Neuronal stem cell (in vitro differentiated cells): ENCODE data around the gene POU5F1.

ENCODE experiments used
- DNase-seq: peaks from one replicate; pipeline ENCODE4 v3.0.0-alpha.2; 2013; ENCODE audit warnings: low spot score
- H2AFZ ChIP-seq: one replicate; pipeline ENCODE4 v1.6.1; 2013; ENCODE audit warnings: mild to moderate bottlenecking, low read length, inconsistent platforms
- H2AK5ac ChIP-seq: 2 replicates; pipeline ENCODE4 v1.6.1; 2013; ENCODE audit warnings: low read depth, mild to moderate bottlenecking, inconsistent platforms, low read length, moderate library complexity, mixed read lengths
- H2BK120ac ChIP-seq: 2 replicates; pipeline ENCODE4 v1.6.1; 2013; ENCODE audit warnings: low read depth, mild to moderate bottlenecking, inconsistent platforms, low read length, moderate library complexity, mixed read lengths
- H2BK12ac ChIP-seq: one replicate; pipeline ENCODE4 v1.6.1; 2013; ENCODE audit warnings: low read length, inconsistent platforms
- H2BK15ac ChIP-seq: 2 replicates; pipeline ENCODE4 v1.6.1; 2013; ENCODE audit warnings: mild to moderate bottlenecking, low read length, inconsistent platforms, mixed read lengths
- H2BK5ac ChIP-seq: one replicate; pipeline ENCODE4 v1.6.1; 2013; ENCODE audit warnings: inconsistent platforms, mild to moderate bottlenecking, low read length, moderate library complexity
- H3K14ac ChIP-seq: one replicate; pipeline ENCODE4 v1.6.1; 2013; ENCODE audit warnings: low read length, inconsistent platforms
- H3K18ac ChIP-seq: 2 replicates; pipeline ENCODE4 v1.6.1; 2013; ENCODE audit warnings: low read length, inconsistent platforms
- H3K23ac ChIP-seq: 2 replicates; pipeline ENCODE4 v1.6.1; 2013; ENCODE audit warnings: low read depth, mild to moderate bottlenecking, mixed read lengths, low read length, inconsistent platforms; ENCODE audit not compliant: poor library complexity
- H3K27ac ChIP-seq: replicated peaks from 3 replicates; pipeline ENCODE4 v1.5.1; 2013; ENCODE audit warnings: low read length, inconsistent platforms
- H3K27me3 ChIP-seq, 3 experiments: 2 replicates each; pipeline ENCODE4 v1.6.1; 2013; ENCODE audit warnings: low read length in 3 of 3, mild to moderate bottlenecking in 2 of 3, inconsistent platforms in 1 of 3, low read depth in 1 of 3, mixed read lengths in 1 of 3, moderate library complexity in 1 of 3; ENCODE audit not compliant: control insufficient read depth in 3 of 3, insufficient read depth in 3 of 3
- H3K36me3 ChIP-seq, 2 donors: replicated peaks in 1 of 2; 2 replicates each; pipeline ENCODE4 v1.6.1; 2013; ENCODE audit warnings: low read length in 2 of 2; ENCODE audit not compliant: control insufficient read depth in 2 of 2, insufficient read depth in 2 of 2
- H3K4ac ChIP-seq: 2 replicates; pipeline ENCODE4 v1.6.1; 2013; ENCODE audit warnings: inconsistent platforms, mild to moderate bottlenecking, low read length, moderate library complexity
- H3K4me1 ChIP-seq, 2 donors: 1 replicate in 1 of 2; 2 replicates in 1 of 2; pipeline ENCODE4 v1.6.1; 2013; ENCODE audit warnings: low read length in 2 of 2, low read depth in 1 of 2; ENCODE audit not compliant: control insufficient read depth in 2 of 2, insufficient read depth in 1 of 2
- H3K4me2 ChIP-seq: one replicate; pipeline ENCODE4 v1.6.1; 2013; ENCODE audit warnings: mild to moderate bottlenecking, low read length, inconsistent platforms; ENCODE audit not compliant: insufficient read depth, poor library complexity, severe bottlenecking
- H3K4me3 ChIP-seq, 2 donors: 2 replicates each; pipeline ENCODE4 v1.5.1; 2013; ENCODE audit warnings: low read length in 2 of 2, mild to moderate bottlenecking in 2 of 2, inconsistent platforms in 1 of 2, moderate library complexity in 1 of 2
- H3K79me1 ChIP-seq: one replicate; pipeline ENCODE4 v1.6.1; 2013; ENCODE audit warnings: low read depth, mild to moderate bottlenecking, inconsistent platforms, low read length, moderate library complexity
- H3K9ac ChIP-seq: one replicate; pipeline ENCODE4 v1.6.1; 2013; ENCODE audit warnings: mild to moderate bottlenecking, low read depth, low read length, inconsistent platforms; ENCODE audit not compliant: poor library complexity
- H3K9me3 ChIP-seq, 2 donors: replicated peaks in 1 of 2; 2 replicates each; pipeline versions ENCODE3 to v1.6.1; 2013; ENCODE audit warnings: low read length in 2 of 2, mild to moderate bottlenecking in 2 of 2, inconsistent platforms in 1 of 2, low read depth in 1 of 2, mixed read lengths in 1 of 2, moderate library complexity in 1 of 2; ENCODE audit not compliant: control insufficient read depth in 2 of 2, insufficient read depth in 1 of 2
- H4K8ac ChIP-seq: one replicate; pipeline ENCODE4 v1.6.1; 2013; ENCODE audit warnings: low read depth, mild to moderate bottlenecking, inconsistent platforms, low read length, moderate library complexity
- H4K91ac ChIP-seq: one replicate; pipeline ENCODE4 v1.6.1; 2013; ENCODE audit warnings: low read length, low read depth, mild to moderate bottlenecking, inconsistent platforms; ENCODE audit not compliant: poor library complexity
- WGBS, 2 donors: extraction: QIAGEN DNeasy Blood & Tissue Kit; methylation state at CpG; one replicate each; pipeline ENCODE4 v1.1.7; 2013; ENCODE audit warnings: missing lambda C conversion rate in 2 of 2, mixed read lengths in 1 of 2; ENCODE audit not compliant: insufficient read length in 2 of 2, insufficient replicate concordance in 1 of 2; ENCODE audit errors: extremely low coverage in 2 of 2; 5-methylcytosine and 5-hydroxymethylcytosine counted together

The POU5F1 gene

DNA sequence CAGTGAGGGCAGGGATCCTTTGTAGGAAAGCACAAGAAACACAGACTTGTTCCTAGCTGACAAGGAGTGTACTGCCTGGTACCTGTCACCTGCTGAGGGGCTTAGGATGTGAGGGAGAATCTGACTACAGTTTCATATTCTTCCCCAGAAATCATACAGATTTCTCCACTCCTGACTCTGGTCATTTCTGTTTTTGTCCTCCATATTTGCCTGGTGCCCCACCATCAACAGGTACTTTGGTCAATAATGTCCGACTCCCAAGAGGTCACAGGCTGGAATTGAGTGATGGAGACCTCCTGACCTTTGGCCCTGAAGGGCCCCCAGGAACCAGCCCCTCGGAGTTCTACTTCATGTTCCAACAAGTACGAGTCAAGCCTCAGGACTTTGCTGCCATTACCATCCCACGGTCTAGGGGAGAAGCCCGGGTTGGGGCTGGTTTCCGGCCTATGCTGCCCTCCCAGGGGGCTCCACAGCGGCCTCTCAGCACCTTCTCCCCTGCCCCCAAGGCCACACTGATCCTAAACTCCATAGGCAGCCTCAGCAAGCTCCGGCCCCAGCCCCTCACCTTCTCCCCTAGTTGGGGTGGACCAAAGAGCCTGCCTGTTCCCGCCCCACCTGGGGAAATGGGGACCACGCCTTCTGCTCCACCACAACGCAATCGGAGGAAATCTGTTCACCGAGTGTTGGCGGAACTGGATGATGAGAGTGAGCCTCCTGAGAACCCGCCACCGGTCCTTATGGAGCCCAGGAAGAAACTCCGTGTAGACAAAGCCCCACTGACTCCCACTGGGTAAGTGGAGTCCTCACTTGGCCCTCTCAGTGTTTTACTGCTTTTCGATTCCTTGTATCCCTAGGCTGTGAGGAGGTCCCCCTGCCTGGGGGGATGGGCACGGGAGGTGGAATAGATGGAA, 9.0 kb downstream of the POU5F1 start:
- Histone ChIP-seq H3K9me3 (no peaks in the 10 kb centered on the region), H2BK5ac (no peak overlapping the region), H2BK15ac (no peak overlapping the region), H3K4me1 (peaks cover 10 to 14% of the 10 kb centered on the region in 2 donors), H3K27ac (no peak overlapping the region), H3K79me1 (no peaks in the 10 kb centered on the region), H4K8ac (no peak overlapping the region), H3K4me3 (no peak overlapping the region), H3K36me3 (peaks cover 0 to 30% of the 10 kb centered on the region in 2 donors), H3K23ac (no peak overlapping the region), H4K91ac (no peak overlapping the region), H3K18ac (no peak overlapping the region), H3K27me3 (no peaks in the 10 kb centered on the region), H3K4me2 (no peak overlapping the region), H3K9ac (no peak overlapping the region), H2BK12ac (no peak overlapping the region), H2BK120ac (no peak overlapping the region), H3K14ac (no peak overlapping the region), H2AFZ (no peak overlapping the region), H3K4ac (no peak overlapping the region), H2AK5ac (no peak overlapping the region)
- no CpG with 5 or more reads among the region's 19 CpGs for WGBS, 2 donors
- no peak for DNase-seq

DNA sequence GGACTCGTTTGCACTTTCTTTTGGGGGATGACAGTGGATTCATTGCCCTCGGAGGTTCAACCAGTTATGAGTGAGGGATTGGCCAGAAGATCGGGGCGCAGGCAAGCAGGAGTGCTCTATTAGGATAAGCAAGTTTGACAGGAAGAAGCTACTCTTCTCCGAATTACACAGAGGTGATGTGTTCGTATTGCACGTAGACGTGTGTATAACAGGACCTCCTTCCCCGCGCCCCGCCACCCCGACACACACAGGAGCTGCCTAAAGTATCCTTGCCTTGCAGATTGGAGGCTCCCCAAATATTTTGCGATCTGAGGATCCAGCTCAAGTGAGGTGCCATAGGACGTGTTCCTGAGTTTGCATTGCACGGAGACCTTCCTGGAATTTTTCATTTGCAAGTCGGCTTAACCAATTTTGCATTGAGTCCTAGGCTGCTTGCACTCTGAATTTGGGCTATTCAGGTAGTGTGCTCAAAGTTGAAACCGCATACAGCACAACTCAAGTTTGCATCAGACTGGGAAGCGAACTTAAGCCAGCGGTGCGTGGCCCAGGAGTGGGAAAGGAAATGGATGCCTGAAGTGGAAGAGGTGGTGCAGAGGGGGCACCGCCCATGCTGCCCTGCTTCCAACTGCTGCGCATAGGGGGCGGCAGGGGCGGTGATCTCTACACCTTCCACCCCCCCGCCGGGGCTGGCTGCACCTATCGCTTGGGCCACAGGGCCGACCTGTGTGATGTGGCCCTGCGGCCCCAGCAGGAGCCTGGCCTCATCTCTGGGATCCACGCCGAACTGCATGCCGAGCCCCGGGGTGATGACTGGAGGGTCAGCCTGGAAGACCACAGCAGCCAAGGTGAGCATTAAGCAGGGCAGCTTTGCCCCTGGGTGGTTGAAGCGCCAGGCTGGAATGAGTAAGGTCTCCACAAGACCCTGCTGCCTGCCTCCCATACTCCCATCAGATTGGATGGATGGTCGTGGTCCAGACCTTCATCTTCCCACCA, 11.3 kb downstream of the POU5F1 start:
- Histone ChIP-seq H2AK5ac (no peak overlapping the region), H3K23ac (peak overlapping the region; percentile 74), H2BK120ac (no peak overlapping the region), H3K27ac (no peak overlapping the region), H3K9me3 (no peaks in the 10 kb centered on the region), H3K27me3 (no peaks in the 10 kb centered on the region), H2BK12ac (no peak overlapping the region), H4K8ac (no peak overlapping the region), H3K4me2 (peak overlapping the region; percentile 91), H3K9ac (peak overlapping the region; percentile 78), H4K91ac (no peak overlapping the region), H3K79me1 (no peaks in the 10 kb centered on the region), H3K14ac (peak overlapping the region; percentile 78), H2BK15ac (no peak overlapping the region), H3K4ac (no peak overlapping the region), H3K36me3 (peaks cover 12 to 51% of the 10 kb centered on the region in 2 donors), H2AFZ (peak overlapping the region; percentile 95), H3K4me3 (peak overlapping the region; percentile 79 to 93), H3K18ac (no peak overlapping the region), H2BK5ac (no peak overlapping the region), H3K4me1 (peaks cover 10 to 14% of the 10 kb centered on the region in 2 donors)
- DNase-seq: no peak
- WGBS, 2 donors: no CpG with 5 or more reads among the region's 35 CpGs

DNA sequence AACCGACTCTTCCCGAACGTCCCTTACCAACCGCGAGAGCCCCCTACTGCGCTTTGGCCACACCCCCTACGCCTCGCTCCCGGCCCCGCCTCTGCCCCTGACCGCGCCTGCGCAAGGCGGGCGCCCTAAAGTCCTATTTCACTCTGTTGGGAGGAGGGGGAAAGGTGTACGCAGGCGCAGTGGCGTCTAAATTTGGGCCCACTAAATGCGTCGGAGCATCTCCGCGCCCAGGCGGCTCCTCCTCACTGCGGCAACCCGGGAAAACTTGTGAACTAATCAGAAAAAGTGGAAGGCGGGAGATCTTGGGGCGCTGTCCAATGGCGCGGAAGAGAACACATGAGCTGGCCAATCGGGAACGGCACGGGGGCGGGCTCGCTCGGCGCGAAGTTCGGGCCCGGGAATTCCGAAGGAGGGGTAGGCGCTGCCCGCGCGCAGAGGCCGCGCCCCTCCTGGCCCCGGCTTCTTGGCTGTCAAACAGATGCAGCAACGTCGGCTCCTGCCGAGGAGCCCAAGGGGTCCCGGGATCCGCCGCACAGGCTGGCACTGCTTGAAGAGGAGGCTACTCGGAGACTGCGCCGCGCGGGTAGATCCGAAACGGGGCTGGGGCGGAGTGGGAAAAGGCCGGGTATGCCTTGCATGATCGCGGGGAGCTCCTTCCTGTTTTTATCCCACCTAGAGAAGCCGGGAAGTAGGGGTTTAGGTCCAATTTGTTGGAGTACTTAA, 12.2 kb downstream of the POU5F1 start, which contains the start of gene TCF19:
TCF19 (plus strand) TSS at position 450 of the 723 bp plus-strand sequence. CDS start 881 bp downstream, outside the sequence.
- H3K9me3 ChIP-seq: no peaks in the 10 kb centered on the region
- H3K18ac ChIP-seq: peak within 1 kb of the TSS; percentile 93
- no peak within 1 kb of the TSS for H2BK120ac ChIP-seq
- H3K14ac ChIP-seq: peak within 1 kb of the TSS; percentile 78
- no peak within 1 kb of the TSS for H3K4ac ChIP-seq
- peak within 1 kb of the TSS; percentile 88 for H3K27ac ChIP-seq
- peak within 1 kb of the TSS; percentile 89 for H3K9ac ChIP-seq
- no peak within 1 kb of the TSS for H4K8ac ChIP-seq
- peak within 1 kb of the TSS; percentile 74 for H3K23ac ChIP-seq
- peaks cover 14 to 55% of the 10 kb centered on the region in 2 donors for H3K36me3 ChIP-seq
- H2AFZ ChIP-seq: peak within 1 kb of the TSS; percentile 95
- H2BK12ac ChIP-seq: no peak within 1 kb of the TSS
- H3K4me2 ChIP-seq: peak within 1 kb of the TSS; percentile 91
- peaks cover 10 to 14% of the 10 kb centered on the region in 2 donors for H3K4me1 ChIP-seq
- no peak within 1 kb of the TSS for H4K91ac ChIP-seq
- WGBS, 2 donors: no CpG with 5 or more reads among the region's 65 CpGs
- peak; percentile 99 for DNase-seq
- no peak within 1 kb of the TSS for H2BK15ac ChIP-seq
- no peaks in the 10 kb centered on the region for H3K79me1 ChIP-seq
- H3K4me3 ChIP-seq: peak within 1 kb of the TSS; percentile 79 to 93
- H2BK5ac ChIP-seq: no peak within 1 kb of the TSS
- no peaks in the 10 kb centered on the region for H3K27me3 ChIP-seq
- H2AK5ac ChIP-seq: no peak within 1 kb of the TSS
